ENCODE measurements around the gene LILRA6.
"Not testable (repeated sequence)": the region's sequence is repeated elsewhere in the genome, so short reads cannot be mapped to it uniquely, and the experiment has no call there.

DNA sequence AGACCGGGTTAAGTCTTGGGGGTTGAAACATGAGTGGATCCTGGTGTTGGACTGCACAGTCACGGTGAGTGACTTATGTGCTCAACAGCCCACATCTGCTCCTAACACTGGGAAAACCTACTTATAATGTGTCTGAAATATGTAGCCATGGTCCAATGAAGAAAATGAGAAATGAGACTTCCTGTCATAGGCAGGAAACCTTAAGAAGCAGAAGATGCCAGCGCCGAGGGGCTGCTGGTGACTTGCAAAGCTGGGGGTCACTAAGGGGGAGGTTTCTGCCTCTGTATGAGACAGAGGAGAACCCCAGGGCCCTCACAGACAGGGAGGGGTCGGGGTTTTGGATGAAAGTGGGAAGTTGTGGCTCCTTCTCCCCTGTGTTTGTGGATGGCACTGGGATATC lies 29.6 kb upstream of the LILRA6 start:
- TF ChIP-seq EZH2 (IDR thresholded peaks at IDR 0.05; ENCODE audit: borderline replicate concordance, low read depth, low read length, poor library complexity, severe bottlenecking), result not testable (repeated sequence)
- TF ChIP-seq, protein P1, sequence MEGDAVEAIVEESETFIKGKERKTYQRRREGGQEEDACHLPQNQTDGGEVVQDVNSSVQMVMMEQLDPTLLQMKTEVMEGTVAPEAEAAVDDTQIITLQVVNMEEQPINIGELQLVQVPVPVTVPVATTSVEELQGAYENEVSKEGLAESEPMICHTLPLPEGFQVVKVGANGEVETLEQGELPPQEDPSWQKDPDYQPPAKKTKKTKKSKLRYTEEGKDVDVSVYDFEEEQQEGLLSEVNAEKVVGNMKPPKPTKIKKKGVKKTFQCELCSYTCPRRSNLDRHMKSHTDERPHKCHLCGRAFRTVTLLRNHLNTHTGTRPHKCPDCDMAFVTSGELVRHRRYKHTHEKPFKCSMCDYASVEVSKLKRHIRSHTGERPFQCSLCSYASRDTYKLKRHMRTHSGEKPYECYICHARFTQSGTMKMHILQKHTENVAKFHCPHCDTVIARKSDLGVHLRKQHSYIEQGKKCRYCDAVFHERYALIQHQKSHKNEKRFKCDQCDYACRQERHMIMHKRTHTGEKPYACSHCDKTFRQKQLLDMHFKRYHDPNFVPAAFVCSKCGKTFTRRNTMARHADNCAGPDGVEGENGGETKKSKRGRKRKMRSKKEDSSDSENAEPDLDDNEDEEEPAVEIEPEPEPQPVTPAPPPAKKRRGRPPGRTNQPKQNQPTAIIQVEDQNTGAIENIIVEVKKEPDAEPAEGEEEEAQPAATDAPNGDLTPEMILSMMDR (conservative IDR thresholded peaks at IDR 0.05; ENCODE audit: low read depth, low read length), result not testable (repeated sequence)

Measured in A673 (cell line).